Mucosa of rectum (tissue), 2 donors: ENCODE results near the gene GPR146.
A peak's percentile ranks its signal among the peaks of the same experiment; 100 is the strongest.

Experiments used
- H3K27ac ChIP-seq, 2 donors: one replicate each; pipeline ENCODE4 v1.7.0; 2013; ENCODE audit warnings: inconsistent platforms in 2 of 2, low read depth in 2 of 2, low read length in 2 of 2
- H3K27me3 ChIP-seq, 2 donors: one replicate each; pipeline ENCODE4 v1.7.0; 2013; ENCODE audit warnings: low read length in 2 of 2; ENCODE audit not compliant: control insufficient read depth in 2 of 2, insufficient read depth in 2 of 2
- H3K36me3 ChIP-seq, 2 donors: one replicate each; pipeline ENCODE4 v1.7.0; 2013; ENCODE audit warnings: low read length in 2 of 2; ENCODE audit not compliant: control insufficient read depth in 2 of 2, insufficient read depth in 2 of 2
- H3K4me1 ChIP-seq, 2 donors: one replicate each; pipeline ENCODE4 v1.7.0; 2013; ENCODE audit warnings: low read length in 2 of 2, mild to moderate bottlenecking in 1 of 2; ENCODE audit not compliant: control insufficient read depth in 2 of 2, insufficient read depth in 2 of 2
- H3K4me3 ChIP-seq, 2 donors: one replicate each; pipeline ENCODE4 v1.7.0; 2013; ENCODE audit warnings: low read length in 2 of 2
- H3K9ac ChIP-seq, 2 donors: one replicate each; pipeline ENCODE4 v1.7.0; 2013; ENCODE audit warnings: low read length in 2 of 2, low read depth in 1 of 2, mild to moderate bottlenecking in 1 of 2
- H3K9me3 ChIP-seq, 2 donors: one replicate each; pipeline ENCODE4 v1.7.0; 2013; ENCODE audit warnings: low read length in 2 of 2; ENCODE audit not compliant: control insufficient read depth in 2 of 2
- donor health status: healthy.
- donor health status: Normal muscosa, but diverticular disease.

The GPR146 gene

GRCh38 chr7:1045069-1046063 is 1.0 kb downstream of the GPR146 start:
- Histone ChIP-seq H3K4me3 (peak overlapping the region; percentile 68 to 74), H3K9ac (peak overlapping the region; percentile 63 to 84), H3K9me3 (no peaks in the 10 kb centered on the region), H3K27ac (peak overlapping the region in 1 of 2 donors; percentile 82), H3K27me3 (no peaks in the 10 kb centered on the region), H3K4me1 (peaks cover 42% of the 10 kb centered on the region in 2 donors), H3K36me3 (no peaks in the 10 kb centered on the region)

- Histone ChIP-seq H3K9ac (peak overlapping the region in 1 of 2 donors; percentile 13), H3K9me3 (no peaks in the 10 kb centered on the region), H3K27ac (peak overlapping the region; percentile 24 to 52), H3K4me3 (no peak overlapping the region), H3K36me3 (no peaks in the 10 kb centered on the region), H3K4me1 (peaks cover 40 to 42% of the 10 kb centered on the region in 2 donors), H3K27me3 (no peaks in the 10 kb centered on the region)
These were observed 2.7 kb downstream of the GPR146 start for GRCh38 chr7:1046722-1047679.

GRCh38 chr7:1049006-1049741 is 4.8 kb downstream of the GPR146 start:
- H3K4me1 ChIP-seq: peaks cover 31% of the 10 kb centered on the region in 2 donors
- no peak overlapping the region for H3K4me3 ChIP-seq
- no peak overlapping the region for H3K27ac ChIP-seq
- H3K27me3 ChIP-seq: no peaks in the 10 kb centered on the region
- H3K36me3 ChIP-seq: no peaks in the 10 kb centered on the region
- H3K9ac ChIP-seq: no peak overlapping the region
- no peaks in the 10 kb centered on the region for H3K9me3 ChIP-seq

- Histone ChIP-seq H3K9me3 (no peaks in the 10 kb centered on the region), H3K27me3 (no peaks in the 10 kb centered on the region), H3K9ac (no peak overlapping the region), H3K4me3 (no peak overlapping the region), H3K27ac (no peak overlapping the region), H3K36me3 (no peaks in the 10 kb centered on the region), H3K4me1 (peaks cover 28 to 29% of the 10 kb centered on the region in 2 donors)
These were observed 5.5 kb downstream of the GPR146 start for GRCh38 chr7:1049801-1050200.

GRCh38 chr7:1050254-1050906 is 6.0 kb downstream of the GPR146 start:
- H3K27ac ChIP-seq: no peak overlapping the region
- H3K4me3 ChIP-seq: no peak overlapping the region
- no peaks in the 10 kb centered on the region for H3K9me3 ChIP-seq
- H3K9ac ChIP-seq: no peak overlapping the region
- H3K4me1 ChIP-seq: peaks cover 27% of the 10 kb centered on the region in 2 donors
- H3K27me3 ChIP-seq: no peaks in the 10 kb centered on the region
- H3K36me3 ChIP-seq: no peaks in the 10 kb centered on the region

GRCh38 chr7:1050956-1051690 is 6.8 kb downstream of the GPR146 start:
- Histone ChIP-seq H3K27me3 (no peaks in the 10 kb centered on the region), H3K9ac (no peak overlapping the region), H3K4me3 (no peak overlapping the region), H3K4me1 (peaks cover 21 to 24% of the 10 kb centered on the region in 2 donors), H3K36me3 (no peaks in the 10 kb centered on the region), H3K27ac (peak overlapping the region in 1 of 2 donors; percentile 23), H3K9me3 (no peaks in the 10 kb centered on the region)

- H3K4me1 ChIP-seq: peaks cover 11 to 13% of the 10 kb centered on the region in 2 donors
- H3K36me3 ChIP-seq: no peaks in the 10 kb centered on the region
- no peaks in the 10 kb centered on the region for H3K9me3 ChIP-seq
- H3K27me3 ChIP-seq: no peaks in the 10 kb centered on the region
- peak overlapping the region; percentile 3 to 9 for H3K27ac ChIP-seq
- H3K4me3 ChIP-seq: no peak overlapping the region
- H3K9ac ChIP-seq: no peak overlapping the region
These were observed 7.9 kb downstream of the GPR146 start for GRCh38 chr7:1052031-1052818.

GRCh38 chr7:1053002-1053411 is 8.7 kb downstream of the GPR146 start:
- H3K27me3 ChIP-seq: no peaks in the 10 kb centered on the region
- H3K9ac ChIP-seq: no peak overlapping the region
- H3K36me3 ChIP-seq: peaks cover under 1 to 3% of the 10 kb centered on the region in 2 donors
- peaks cover 6 to 9% of the 10 kb centered on the region in 2 donors for H3K4me1 ChIP-seq
- peak overlapping the region in 1 of 2 donors; percentile 32 for H3K27ac ChIP-seq
- no peaks in the 10 kb centered on the region for H3K9me3 ChIP-seq
- H3K4me3 ChIP-seq: no peak overlapping the region
